Endothelial cell of umbilical vein (primary cell): ENCODE measurements around the gene ERO1B. TPM values are rescaled to one million over a fixed set of nuclear protein-coding genes. Genes with fewer than 3 reads are reported as not detected.

Experiments used
- BruUV-seq: library from RNA; stranded (reverse); fragments of 400-500 nt; replicated peaks from 2 replicates; lab custom pipeline; 2021; lab: Mats Ljungman, UMichigan
- CTCF ChIA-PET: fragments of 300-600, 350-600 bp; sonication (Branson Sonifier 250); formaldehyde crosslinking; loops from one replicate; lab custom pipeline; 2021; ENCODE audit warnings: antibody characterized with exemption, inconsistent platforms; lab: Charles Lee
- POLR2A ChIA-PET: fragments of 300-600, 350-600 bp; sonication (Branson Sonifier 250); formaldehyde crosslinking; loops from one replicate; lab custom pipeline; 2021; ENCODE audit warnings: antibody characterized with exemption, inconsistent platforms; lab: Charles Lee
- DNase-seq: peaks from one replicate; pipeline ENCODE4 v3.0.0-alpha.2; 2011; ENCODE audit warnings: low read depth, low spot score
- FAIRE-seq: peaks from 2 replicates; lab custom pipeline; 2011; peaks lifted over from hg19 to GRCh38; lab: Jason Lieb, UNC
- H2AFZ ChIP-seq: 2 replicates; pipeline ENCODE4 v1.6.0; 2012; ENCODE audit warnings: low read depth, low read length, control low read depth, inconsistent platforms
- H3K27ac ChIP-seq: 2 replicates; pipeline ENCODE4 v1.5.1; 2011; ENCODE audit warnings: low read depth, mild to moderate bottlenecking, control low read depth, low read length, moderate library complexity; ENCODE audit not compliant: insufficient read depth
- H3K27me3 ChIP-seq, 2 experiments: 2 replicates each; pipeline versions ENCODE4 v1.6.0 to v1.6.1; 2011; ENCODE audit warnings: low read length in 2 of 2, mixed read lengths in 1 of 2; ENCODE audit not compliant: control insufficient read depth in 2 of 2, insufficient read depth in 2 of 2
- H3K36me3 ChIP-seq, 2 experiments: 2 replicates in 1 of 2; 3 replicates in 1 of 2; pipeline ENCODE4 v1.5.1; 2011; ENCODE audit warnings: low read length in 2 of 2, mild to moderate bottlenecking in 1 of 2, moderate library complexity in 1 of 2; ENCODE audit not compliant: control insufficient read depth in 2 of 2, insufficient read depth in 2 of 2; ENCODE audit errors: extremely low read depth in 1 of 2
- H3K4me1 ChIP-seq: 3 replicates; pipeline ENCODE4 v1.5.1; 2011; ENCODE audit warnings: mild to moderate bottlenecking, low read length; ENCODE audit not compliant: control insufficient read depth, insufficient read depth; ENCODE audit errors: extremely low read depth
- H3K4me2 ChIP-seq: 2 replicates; pipeline ENCODE4 v1.6.1; 2011; ENCODE audit warnings: low read length, control low read depth, mixed read lengths; ENCODE audit not compliant: insufficient read depth
- H3K4me3 ChIP-seq, 3 experiments: fragments of 200-600 bp in 1 of 3; sonication (generic), shearing (Covaris generic) in 1 of 3; replicated peaks in 1 of 3; 2 replicates each; pipeline ENCODE4 v1.5.1; 2011 to 2016; ENCODE audit warnings: control low read depth in 3 of 3, low read length in 3 of 3, mild to moderate bottlenecking in 2 of 3, inconsistent platforms in 1 of 3, low read depth in 1 of 3, moderate library complexity in 1 of 3; ENCODE audit not compliant: insufficient read depth in 1 of 3
- H3K79me2 ChIP-seq: 2 replicates; pipeline ENCODE4 v1.6.0; 2012; ENCODE audit warnings: low read length, inconsistent platforms; ENCODE audit not compliant: control insufficient read depth, insufficient read depth
- H3K9ac ChIP-seq: replicated peaks from 2 replicates; pipeline ENCODE3; 2011; ENCODE audit warnings: low read length, control low read depth; ENCODE audit not compliant: insufficient read depth; ENCODE audit errors: extremely low read depth
- H3K9me1 ChIP-seq: replicated peaks from 3 replicates; pipeline ENCODE4 v1.6.0; 2011; ENCODE audit warnings: mild to moderate bottlenecking, low read length; ENCODE audit not compliant: control insufficient read depth, insufficient read depth; ENCODE audit errors: extremely low read depth
- H3K9me3 ChIP-seq: replicated peaks from 2 replicates; pipeline ENCODE4 v1.5.1; 2012; ENCODE audit warnings: low read length, inconsistent platforms; ENCODE audit not compliant: control insufficient read depth, insufficient read depth
- H4K20me1 ChIP-seq: replicated peaks from 2 replicates; pipeline ENCODE3; 2011; ENCODE audit warnings: mild to moderate bottlenecking, low read length; ENCODE audit not compliant: control insufficient read depth, insufficient read depth; ENCODE audit errors: extremely low read depth
- CTCF ChIP-seq, 2 donors: IDR thresholded peaks; 1 replicate in 1 of 2; 2 replicates in 1 of 2; pipeline ENCODE4 v1.5.1; 2011; ENCODE audit warnings: low read length in 2 of 2, mild to moderate bottlenecking in 2 of 2, moderate library complexity in 2 of 2, control low read depth in 1 of 2, inconsistent platforms in 1 of 2, low read depth in 1 of 2; ENCODE audit not compliant: insufficient read depth in 1 of 2; ENCODE audit errors: extremely low read depth in 1 of 2
- EZH2 ChIP-seq: IDR thresholded peaks from 2 replicates; pipeline ENCODE4 v1.6.1; 2012; ENCODE audit warnings: borderline replicate concordance, low read depth, mild to moderate bottlenecking, moderate library complexity, low read length, inconsistent platforms; ENCODE audit not compliant: severe bottlenecking
- FOS ChIP-seq: IDR thresholded peaks from 2 replicates; pipeline ENCODE4 v1.6.1; 2011; ENCODE audit warnings: mild to moderate bottlenecking, low read length, moderate library complexity, borderline replicate concordance; ENCODE audit not compliant: insufficient read depth
- JUN ChIP-seq: IDR thresholded peaks from 2 replicates; pipeline ENCODE4 v1.6.1; 2011; ENCODE audit warnings: borderline replicate concordance, low read depth; ENCODE audit not compliant: insufficient read length, insufficient read depth
- MAX ChIP-seq: IDR thresholded peaks from 2 replicates; pipeline ENCODE4 v1.6.1; 2011; ENCODE audit not compliant: insufficient read depth, insufficient read length
- MYC ChIP-seq: IDR thresholded peaks from one replicate; pipeline ENCODE4 v1.6.1; 2011; ENCODE audit warnings: mild to moderate bottlenecking, low read depth, low read length
- POLR2A ChIP-seq: IDR thresholded peaks from 2 replicates; pipeline ENCODE4 v1.6.1; 2012; ENCODE audit warnings: low read depth, mild to moderate bottlenecking, control low read depth, low read length
- dilution Hi-C: fragments of 300-500 bp; cut with MboI; formaldehyde crosslinking; loops from one replicate; pipeline ENCODE4 v1.15.0; 2019; ENCODE audit warnings: low sequenced_read_pairs; ENCODE audit not compliant: extremely low pct_ligation_motif_present
- intact Hi-C: fragments of 100-400 bp; cut with micrococcal nuclease; formaldehyde crosslinking; loops from one replicate; pipeline ENCODE4 v1.10.0; 2022
- polyA plus RNA-seq, 4 experiments: library from polyadenylated mRNA; depleted of rRNA in 3 of 4; stranded (reverse) in 3 of 4; unstranded in 1 of 4; fragments of >200 nt; gene quantifications; 2 replicates each; pipeline versions ENCODE4 v1.2.1 to v1.2.3, GENCODE V29; 2011 to 2012; ENCODE audit warnings: missing spikeins in 1 of 4
- total RNA-seq: library from RNA; stranded (reverse); gene quantifications from 2 replicates; pipeline ENCODE4 v1.2.3, GENCODE V29; 2021

ERO1B gene
- total and polyA plus RNA-seq, 2 donors (not counting 3 experiments of a cell fraction or from before 2014, with no cell fraction given) = 1.9 to 3.6 TPM

- intact Hi-C loops (no loop called here), dilution Hi-C loops (no loop called here)
- CTCF ChIA-PET = no interaction called here
- Histone ChIP-seq H3K4me3 (no peak overlapping the region), H2AFZ (no peak overlapping the region), H3K36me3 (no peaks in the 10 kb centered on the region), H3K27ac (no peak overlapping the region), H3K9me1 (no peaks in the 10 kb centered on the region), H3K4me2 (no peak overlapping the region), H3K9me3 (no peaks in the 10 kb centered on the region), H3K27me3 (no peaks in the 10 kb centered on the region), H3K79me2 (no peaks in the 10 kb centered on the region), H3K9ac (no peak overlapping the region), H4K20me1 (no peaks in the 10 kb centered on the region), H3K4me1 (no peaks in the 10 kb centered on the region)
- DNase-seq (no peak), FAIRE-seq (no peak)
- no peak for TF ChIP-seq MAX
- no peak for TF ChIP-seq MYC
- TF ChIP-seq EZH2 = no peak
- no peak for TF ChIP-seq JUN
- no peak for TF ChIP-seq CTCF (IDR thresholded peaks at IDR 0.05; ENCODE audit: extremely low read depth in 1 of 2, insufficient read depth in 1 of 2, low read depth in 1 of 2, low read length in 2 of 2)
- TF ChIP-seq FOS = no peak
- no peak for TF ChIP-seq POLR2A
- POLR2A ChIA-PET = no interaction called here
- no TSS peak for BruUV-seq
Observed at GRCh38 chr1:236235116-236235515, 46.6 kb downstream of the ERO1B start.
